ENCODE data around the gene KRT81. TPM values are rescaled to one million over a fixed set of nuclear protein-coding genes. Genes with fewer than 3 reads are reported as not detected.
"Not testable (repeated sequence)": the region's sequence is repeated elsewhere in the genome, so short reads cannot be mapped to it uniquely, and the experiment has no call there.

Gene KRT81
- total RNA-seq, 1 experiment from 2014 or later = 270 TPM

GRCh38 chr12:52255926-52256583 lies 35.3 kb downstream of the KRT81 start:
- DNase-seq (ENCODE audit: low read depth) = no peak

GRCh38 chr12:52254965-52255751 lies 36.2 kb downstream of the KRT81 start:
- no peak for DNase-seq (ENCODE audit: low read depth)

GRCh38 chr12:52254180-52254964 lies 37.0 kb downstream of the KRT81 start:
- no peak for DNase-seq (ENCODE audit: low read depth)

- no peak for DNase-seq (ENCODE audit: low read depth)
These were observed 37.7 kb downstream of the KRT81 start for GRCh38 chr12:52253391-52254179.

- no peak for DNase-seq (ENCODE audit: low read depth)
These were observed 38.5 kb downstream of the KRT81 start for GRCh38 chr12:52252728-52253343.

GRCh38 chr12:52252175-52252615 lies 39.1 kb downstream of the KRT81 start:
- DNase-seq (ENCODE audit: low read depth) = not testable (repeated sequence)

GRCh38 chr12:52251367-52252051 lies 39.8 kb downstream of the KRT81 start:
- DNase-seq (ENCODE audit: low read depth) = no peak

- no peak for DNase-seq (ENCODE audit: low read depth)
These were observed 41.0 kb downstream of the KRT81 start for GRCh38 chr12:52250048-52250990.

GRCh38 chr12:52249511-52250047 lies 41.8 kb downstream of the KRT81 start:
- no peak for DNase-seq (ENCODE audit: low read depth)

GRCh38 chr12:52248541-52249461 lies 42.5 kb downstream of the KRT81 start:
- no peak for DNase-seq (ENCODE audit: low read depth)

GRCh38 chr12:52247622-52248540 lies 43.5 kb downstream of the KRT81 start:
- no peak for DNase-seq (ENCODE audit: low read depth)

GRCh38 chr12:52246720-52247621 lies 44.4 kb downstream of the KRT81 start:
- no peak for DNase-seq (ENCODE audit: low read depth)

GRCh38 chr12:52245962-52246569 lies 45.3 kb downstream of the KRT81 start:
- no peak for DNase-seq (ENCODE audit: low read depth)

GRCh38 chr12:52245259-52245961 lies 45.9 kb downstream of the KRT81 start:
- DNase-seq (ENCODE audit: low read depth) = no peak
